C4-2B (cell line): ENCODE results near the gene NNT.

Experiments
- CTCF ChIP-seq: fragments of 450-650 bp; conservative IDR thresholded peaks from 2 replicates; pipeline ENCODE4 v1.5.1; 2017; ENCODE audit warnings: mild to moderate bottlenecking
- ZFX ChIP-seq: fragments of 450-650 bp; IDR thresholded peaks from 2 replicates; pipeline ENCODE4 v1.6.1; 2017

GRCh38 chr5:43635374-43635773, 32.4 kb downstream of the NNT start:
- TF ChIP-seq CTCF (no peak), ZFX (no peak)
